Thyroid gland (tissue), 4 donors: ENCODE data around the gene CACNA1I. TPM values are rescaled to one million over a fixed set of nuclear protein-coding genes. Genes with fewer than 3 reads are reported as not detected.

Experiments used
- DNase-seq, 2 donors: peaks; one replicate each; pipeline ENCODE4 v3.0.0-alpha.2; 2019
- H3K27ac ChIP-seq, 3 donors: fragments of 200-600 bp; sonication (generic); 1 replicate in 2 of 3; 2 replicates in 1 of 3; pipeline ENCODE4 v1.5.1; 2016 to 2019; ENCODE audit warnings: mild to moderate bottlenecking in 1 of 3, moderate library complexity in 1 of 3
- H3K27me3 ChIP-seq: fragments of 200-600 bp; sonication (generic); one replicate; pipeline ENCODE4 v1.5.1; 2019
- H3K36me3 ChIP-seq, 2 donors: fragments of 200-600 bp; sonication (generic); one replicate each; pipeline ENCODE4 v1.5.1; 2016 to 2019
- H3K4me1 ChIP-seq, 2 donors: fragments of 200-600 bp; sonication (generic); one replicate each; pipeline ENCODE4 v1.5.1; 2017 to 2019
- H3K4me3 ChIP-seq, 3 donors: fragments of 200-600 bp; sonication (generic); replicated peaks in 1 of 3; 1 replicate in 2 of 3; 2 replicates in 1 of 3; pipeline ENCODE4 v1.5.1; 2016; ENCODE audit warnings: mild to moderate bottlenecking in 1 of 3
- H3K9me3 ChIP-seq: fragments of 200-600 bp; sonication (generic); one replicate; pipeline ENCODE4 v1.5.1; 2017
- POLR2A ChIP-seq, 2 donors: fragments of 450-650 bp; IDR thresholded peaks; one replicate each; pipeline ENCODE4 v1.6.1; 2017; ENCODE audit warnings: antibody characterized with exemption in 2 of 2, mild to moderate bottlenecking in 2 of 2, moderate library complexity in 1 of 2
- WGBS, 2 donors: methylation state at CpG; one replicate each; pipeline ENCODE4 v1.1.5; 2017; 5-methylcytosine and 5-hydroxymethylcytosine counted together
- intact Hi-C: fragments of 100-400 bp; cut with DNase I; formaldehyde crosslinking; loops from one replicate; pipeline ENCODE4 v1.15.1; 2023
- total RNA-seq, 4 donors: library from RNA; depleted of rRNA; stranded (reverse); fragments of >200 nt; gene quantifications; one replicate each; pipeline ENCODE4 v1.2.3, GENCODE V29; 2016
- TF ChIP-seq, protein P1 (sequence below), 6 experiments: fragments of 200-600 bp in 3 of 6; fragments of 450-650 bp in 3 of 6; sonication (generic) in 3 of 6; IDR thresholded peaks; one replicate each; pipeline ENCODE4 v1.5.1; 2016 to 2019; ENCODE audit warnings: antibody characterized with exemption in 6 of 6, mild to moderate bottlenecking in 2 of 6, inconsistent platforms in 1 of 6, moderate library complexity in 1 of 6

The CACNA1I gene
- total RNA-seq, 4 donors from 2014 or later, result 3.7 to 10.7 (median 6.4) TPM

DNA sequence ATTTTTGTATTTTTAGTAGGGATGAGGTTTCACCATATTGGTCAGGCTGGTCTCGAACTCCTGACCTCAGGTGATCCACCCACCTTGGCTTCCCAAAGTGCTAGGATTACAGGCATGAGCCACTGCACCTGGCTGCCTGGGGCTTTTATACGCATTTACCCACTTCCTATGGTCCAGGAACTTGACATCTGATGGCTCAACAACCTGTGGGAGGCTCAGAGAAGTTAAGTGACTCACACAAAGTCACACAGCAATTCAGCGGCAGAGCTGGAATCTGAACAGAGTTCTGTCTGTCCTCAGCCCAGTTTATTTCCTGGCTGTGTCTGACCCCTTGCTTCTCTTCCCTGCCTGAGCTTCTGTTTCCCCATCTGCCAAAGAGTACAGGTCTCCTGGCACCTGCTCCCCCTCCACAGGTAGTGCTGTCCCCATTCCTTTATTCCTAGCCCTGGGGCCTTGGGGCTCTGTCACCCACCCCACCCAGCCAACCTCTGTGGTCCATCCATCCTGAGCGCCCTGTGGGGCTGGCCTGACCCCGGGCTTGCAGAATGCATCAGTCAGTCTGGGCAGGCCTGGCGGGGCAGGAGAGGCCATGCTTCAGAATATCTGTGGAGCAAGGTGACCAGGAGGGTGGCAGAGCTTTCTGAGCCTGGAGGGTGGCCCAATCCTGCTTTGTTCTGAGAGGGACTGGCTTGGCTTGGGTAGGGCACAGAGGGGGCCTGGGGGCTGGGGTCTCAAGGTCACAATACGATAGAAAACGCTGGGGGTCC is 50.6 kb downstream of the CACNA1I start:
- Histone ChIP-seq H3K9me3 (no peaks in the 10 kb centered on the region), H3K4me3 (no peak overlapping the region), H3K27ac (no peak overlapping the region), H3K36me3 (no peaks in the 10 kb centered on the region), H3K27me3 (no peaks in the 10 kb centered on the region), H3K4me1 (no peaks in the 10 kb centered on the region)
- 91 to 93% methylated on average over 7 to 8 of the region's 8 CpGs for WGBS, 2 donors
- no peak for DNase-seq
- no peak for TF ChIP-seq POLR2A (IDR thresholded peaks at IDR 0.05)
- TF ChIP-seq, protein P1, sequence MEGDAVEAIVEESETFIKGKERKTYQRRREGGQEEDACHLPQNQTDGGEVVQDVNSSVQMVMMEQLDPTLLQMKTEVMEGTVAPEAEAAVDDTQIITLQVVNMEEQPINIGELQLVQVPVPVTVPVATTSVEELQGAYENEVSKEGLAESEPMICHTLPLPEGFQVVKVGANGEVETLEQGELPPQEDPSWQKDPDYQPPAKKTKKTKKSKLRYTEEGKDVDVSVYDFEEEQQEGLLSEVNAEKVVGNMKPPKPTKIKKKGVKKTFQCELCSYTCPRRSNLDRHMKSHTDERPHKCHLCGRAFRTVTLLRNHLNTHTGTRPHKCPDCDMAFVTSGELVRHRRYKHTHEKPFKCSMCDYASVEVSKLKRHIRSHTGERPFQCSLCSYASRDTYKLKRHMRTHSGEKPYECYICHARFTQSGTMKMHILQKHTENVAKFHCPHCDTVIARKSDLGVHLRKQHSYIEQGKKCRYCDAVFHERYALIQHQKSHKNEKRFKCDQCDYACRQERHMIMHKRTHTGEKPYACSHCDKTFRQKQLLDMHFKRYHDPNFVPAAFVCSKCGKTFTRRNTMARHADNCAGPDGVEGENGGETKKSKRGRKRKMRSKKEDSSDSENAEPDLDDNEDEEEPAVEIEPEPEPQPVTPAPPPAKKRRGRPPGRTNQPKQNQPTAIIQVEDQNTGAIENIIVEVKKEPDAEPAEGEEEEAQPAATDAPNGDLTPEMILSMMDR (IDR thresholded peaks at IDR 0.05), result no peak
- intact Hi-C loops, result no loop called here

DNA sequence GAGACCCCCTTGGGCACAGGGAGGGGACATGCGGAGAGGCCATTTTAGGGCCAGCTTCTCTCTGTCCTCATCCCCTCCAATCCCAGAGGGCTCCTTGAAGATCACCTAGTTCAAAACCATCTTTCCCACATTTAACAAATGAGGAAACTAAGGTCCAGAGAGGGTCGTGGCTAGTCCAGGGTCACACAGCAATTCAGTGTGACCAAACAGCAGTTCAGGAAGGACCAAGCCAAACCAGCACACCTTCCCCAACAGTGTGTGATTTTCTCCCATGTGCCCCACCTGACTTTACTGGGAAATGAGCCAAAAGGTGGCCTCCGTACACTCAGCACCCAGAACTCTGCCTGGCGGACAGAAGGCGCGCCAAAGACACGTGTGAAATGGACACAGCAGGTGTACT is 51.3 kb downstream of the CACNA1I start:
- 82 to 84% methylated on average over 7 of the region's 7 CpGs for WGBS, 2 donors
- intact Hi-C loops, result no loop called here
- Histone ChIP-seq H3K27me3 (no peaks in the 10 kb centered on the region), H3K36me3 (no peaks in the 10 kb centered on the region), H3K4me3 (no peak overlapping the region), H3K4me1 (no peaks in the 10 kb centered on the region), H3K9me3 (no peaks in the 10 kb centered on the region), H3K27ac (no peak overlapping the region)
- DNase-seq, result peak in 1 of 2 donors; percentile 12
- TF ChIP-seq, protein P1 (IDR thresholded peaks at IDR 0.05), result no peak
- TF ChIP-seq POLR2A (IDR thresholded peaks at IDR 0.05), result no peak

DNA sequence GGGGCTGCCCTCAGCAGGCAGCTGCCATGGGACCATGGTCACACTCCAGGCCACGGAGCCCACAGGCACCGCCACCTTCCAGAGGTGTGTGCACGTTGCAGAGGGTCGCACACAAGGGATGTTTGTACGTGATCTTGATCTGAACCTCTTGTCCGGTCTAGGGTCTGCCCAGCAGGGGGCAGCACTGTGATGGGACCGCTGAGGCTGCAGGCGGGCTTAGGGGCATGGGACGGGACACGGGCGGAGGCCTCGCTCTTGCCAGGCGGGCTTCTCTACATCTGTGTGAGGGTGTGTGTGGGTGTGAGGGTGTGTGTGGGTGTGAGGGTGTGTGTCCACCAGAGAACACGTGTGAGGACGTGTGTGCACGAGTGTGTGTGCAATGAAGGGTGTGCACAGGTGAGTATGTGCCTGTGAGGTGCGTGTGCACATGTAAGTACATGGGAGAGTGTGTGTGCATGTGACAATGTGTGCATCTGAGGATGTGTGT is 52.4 kb downstream of the CACNA1I start:
- Histone ChIP-seq H3K27ac (no peak overlapping the region), H3K4me3 (no peak overlapping the region), H3K9me3 (no peaks in the 10 kb centered on the region), H3K27me3 (no peaks in the 10 kb centered on the region), H3K4me1 (no peaks in the 10 kb centered on the region), H3K36me3 (no peaks in the 10 kb centered on the region)
- intact Hi-C loops, result no loop called here
- 55 to 73% methylated on average over 17 of the region's 17 CpGs for WGBS, 2 donors
- DNase-seq, result peak; percentile 16 to 21
- TF ChIP-seq POLR2A (IDR thresholded peaks at IDR 0.05), result no peak
- TF ChIP-seq, protein P1 (IDR thresholded peaks at IDR 0.05), result peak in 4 of 6 experiments; percentile 15 to 37 (median 23)

DNA sequence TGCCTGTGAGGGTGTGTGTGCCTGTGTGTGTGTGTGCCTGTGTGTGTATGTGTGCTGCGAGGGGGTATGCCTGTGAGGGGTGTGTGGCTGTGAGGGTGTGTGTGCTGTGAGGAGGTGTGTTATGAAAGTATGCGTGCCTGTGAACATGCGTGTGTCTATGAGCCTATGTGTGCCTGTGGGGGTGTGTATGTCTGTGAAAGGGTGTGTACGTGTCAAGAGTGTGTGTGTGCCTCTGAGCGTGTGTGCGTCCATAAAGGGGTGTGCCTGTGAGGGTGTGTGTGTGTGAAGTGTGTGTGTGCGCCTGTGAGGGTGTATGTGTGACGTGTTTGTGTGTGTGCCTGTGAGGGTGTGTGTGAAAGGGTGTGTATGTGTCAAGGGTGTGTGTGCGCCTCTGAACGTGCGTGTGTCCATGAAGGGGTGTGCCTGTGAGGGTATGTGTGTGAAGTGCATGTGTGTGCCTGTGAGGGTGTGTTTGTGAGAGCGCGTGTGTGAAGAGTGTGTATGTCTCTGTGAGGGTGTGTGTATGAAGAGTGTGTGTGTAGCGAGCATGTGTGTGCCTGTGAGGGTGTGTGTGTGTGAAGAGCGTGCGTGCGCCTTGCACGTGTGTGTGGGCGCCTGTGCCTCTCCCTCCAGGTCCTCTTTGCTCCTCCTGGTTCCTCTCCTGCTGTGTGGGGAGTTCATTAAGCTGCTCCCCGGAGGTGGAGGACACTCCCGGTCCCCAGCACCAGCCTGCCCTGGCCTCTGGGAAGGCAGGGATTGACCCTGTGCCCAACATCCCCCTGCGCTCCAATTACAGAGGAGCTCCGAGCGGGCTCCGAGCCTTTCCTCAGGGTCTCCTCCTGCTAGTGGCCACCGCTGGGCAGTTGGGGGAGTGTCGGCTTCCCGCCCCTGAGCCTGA is 53.3 kb downstream of the CACNA1I start:
- Histone ChIP-seq H3K9me3 (no peaks in the 10 kb centered on the region), H3K4me3 (no peak overlapping the region), H3K4me1 (no peaks in the 10 kb centered on the region), H3K27me3 (no peaks in the 10 kb centered on the region), H3K27ac (no peak overlapping the region), H3K36me3 (no peaks in the 10 kb centered on the region)
- no peak for DNase-seq
- intact Hi-C loops, result no loop called here
- no peak for TF ChIP-seq POLR2A (IDR thresholded peaks at IDR 0.05)
- TF ChIP-seq, protein P1 (IDR thresholded peaks at IDR 0.05), result no peak
- 82 to 89% methylated on average over 19 to 21 of the region's 28 CpGs for WGBS, 2 donors

DNA sequence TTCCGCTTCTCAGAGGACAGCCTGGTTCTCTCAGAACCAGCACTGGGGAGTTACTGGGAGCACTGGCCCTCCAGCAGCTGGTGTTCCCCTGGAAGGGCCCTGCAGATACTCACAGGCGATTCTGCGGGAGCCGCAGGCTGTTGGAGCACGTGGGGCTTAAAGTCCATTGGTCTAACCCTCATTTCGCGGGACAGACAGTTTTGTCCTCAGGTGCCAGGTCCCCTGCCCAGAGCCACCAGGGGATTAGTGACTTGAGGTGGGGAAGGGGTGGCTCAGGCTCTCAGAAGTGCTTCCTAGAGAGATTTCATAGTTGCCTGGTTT is 53.9 kb downstream of the CACNA1I start:
- Histone ChIP-seq H3K4me3 (no peak overlapping the region), H3K27ac (no peak overlapping the region), H3K36me3 (no peaks in the 10 kb centered on the region), H3K9me3 (no peaks in the 10 kb centered on the region), H3K27me3 (no peaks in the 10 kb centered on the region), H3K4me1 (no peaks in the 10 kb centered on the region)
- DNase-seq, result no peak
- intact Hi-C loops, result no loop called here
- WGBS, 2 donors, result 43 to 70% methylated on average over 3 to 6 of the region's 7 CpGs
- TF ChIP-seq, protein P1 (IDR thresholded peaks at IDR 0.05), result no peak
- no peak for TF ChIP-seq POLR2A (IDR thresholded peaks at IDR 0.05)
